GM18861 (cell line): ENCODE measurements around the gene MTIF2.
"Not testable (repeated sequence)": the region's sequence is repeated elsewhere in the genome, so short reads cannot be mapped to it uniquely, and the experiment has no call there.

Experiments used
- ATAC-seq: cut with Tn5 transposase; IDR thresholded peaks from one replicate; pipeline ENCODE4 v1.9.1; 2021; ENCODE audit not compliant: unreplicated experiment

Gene MTIF2

DNA sequence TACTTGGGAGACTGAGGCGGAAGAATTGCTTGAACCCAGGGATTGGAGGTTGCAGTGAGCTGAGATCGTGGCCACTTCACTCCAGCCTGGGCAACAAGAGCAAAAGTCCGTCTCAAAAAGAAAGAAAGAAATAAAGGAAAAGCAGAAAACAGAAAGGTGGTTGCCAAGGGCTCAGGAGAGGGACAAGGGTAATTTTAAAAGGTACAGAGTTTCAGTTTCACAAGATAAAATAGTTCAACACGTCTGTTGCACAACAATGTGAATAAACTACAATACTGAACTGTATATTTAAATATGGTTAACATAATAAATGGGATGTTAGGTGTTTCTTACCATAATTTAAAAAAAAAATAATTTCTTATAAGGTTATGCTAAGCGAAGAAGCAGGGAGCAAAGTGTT is 23.6 kb downstream of the MTIF2 start:
- ATAC-seq = no peak

DNA sequence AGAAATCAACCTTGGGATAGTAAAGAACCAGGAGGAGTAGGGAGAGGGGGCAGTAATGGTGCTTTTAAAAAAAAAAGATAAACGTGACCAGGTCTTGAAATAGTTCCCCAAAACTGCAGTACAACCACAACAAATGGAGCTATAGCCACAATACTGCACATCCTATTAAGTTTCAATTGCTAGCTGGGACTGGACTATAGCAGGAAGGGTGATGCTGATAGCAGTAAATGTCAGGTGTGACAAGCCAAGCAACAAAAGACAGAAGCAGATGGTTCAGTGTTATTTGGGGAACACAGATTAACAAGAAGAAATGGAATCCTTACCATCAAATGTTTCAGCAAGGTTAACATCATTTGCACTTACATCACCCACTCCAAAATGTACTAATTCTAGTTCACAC is 26.4 kb downstream of the MTIF2 start:
- ATAC-seq = no peak

DNA sequence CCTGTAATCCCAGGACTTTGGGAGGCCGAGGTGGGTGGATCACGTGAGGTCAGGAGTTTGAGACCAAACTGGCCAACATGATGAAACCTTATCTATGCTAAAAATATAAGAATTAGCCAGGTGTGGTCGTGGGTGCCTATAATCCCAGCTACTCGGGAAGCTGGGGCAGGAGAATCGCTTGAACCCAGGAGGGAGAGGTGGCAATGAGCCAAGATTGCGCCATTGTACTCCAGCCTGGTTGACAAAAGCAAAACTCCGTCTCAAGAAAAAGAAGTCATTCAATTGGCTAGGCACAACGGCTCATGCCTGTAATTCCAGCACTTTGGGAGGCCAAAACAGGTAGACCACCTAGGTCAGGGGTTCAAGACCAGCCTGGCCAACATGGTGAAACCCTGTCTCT is 27.4 kb downstream of the MTIF2 start:
- ATAC-seq = not testable (repeated sequence)

DNA sequence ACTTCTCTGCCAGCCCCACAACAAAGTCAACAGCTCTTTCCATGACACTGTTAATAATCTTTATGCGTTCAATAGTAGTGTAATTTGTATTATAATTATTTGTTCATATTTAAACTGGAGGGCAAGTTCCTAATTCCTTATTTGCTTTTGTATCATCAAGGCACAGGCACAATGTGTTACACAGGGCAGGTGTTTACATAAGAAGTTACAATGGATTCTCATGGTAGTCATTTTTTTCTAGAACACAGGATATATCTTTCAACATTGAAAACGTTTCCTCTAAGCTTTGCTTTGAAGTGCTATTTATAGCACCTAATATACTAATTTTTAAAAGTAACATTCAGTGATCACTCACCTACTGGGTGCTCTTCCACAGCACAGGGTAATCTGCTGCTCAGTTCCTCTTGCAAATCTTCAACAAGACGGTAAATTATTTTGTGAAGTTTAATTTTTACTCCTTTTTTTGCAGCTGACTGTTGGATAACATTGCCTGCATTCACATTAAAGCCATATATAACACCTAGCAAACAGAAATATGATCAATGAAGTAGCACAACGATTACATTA is 29.3 kb downstream of the MTIF2 start:
- no peak for ATAC-seq

DNA sequence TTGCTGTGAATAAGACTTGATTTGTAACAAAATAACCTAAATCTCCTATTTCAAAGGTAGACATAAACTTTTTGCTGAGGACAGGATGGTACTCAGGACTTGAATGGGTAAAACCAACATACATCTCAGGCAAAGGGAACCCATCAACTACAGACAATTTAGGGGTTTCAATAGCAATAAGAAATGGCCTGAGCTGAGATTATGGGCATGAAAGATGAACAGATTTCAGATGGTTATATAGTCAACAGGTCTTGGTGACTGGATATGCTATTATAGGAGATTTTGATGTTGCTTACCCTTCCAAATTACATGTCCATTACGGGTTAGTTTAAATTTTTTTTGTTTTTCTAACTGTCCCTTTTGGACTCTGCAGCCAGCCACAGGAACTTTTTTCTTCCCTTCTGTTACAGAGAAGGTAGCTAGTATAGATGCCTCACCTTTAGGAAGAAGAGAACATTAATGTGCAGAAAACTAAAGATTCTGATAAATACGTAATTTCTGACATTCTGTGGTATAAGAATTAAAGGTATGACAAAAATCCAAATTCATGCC is 32.0 kb downstream of the MTIF2 start:
- no peak for ATAC-seq

DNA sequence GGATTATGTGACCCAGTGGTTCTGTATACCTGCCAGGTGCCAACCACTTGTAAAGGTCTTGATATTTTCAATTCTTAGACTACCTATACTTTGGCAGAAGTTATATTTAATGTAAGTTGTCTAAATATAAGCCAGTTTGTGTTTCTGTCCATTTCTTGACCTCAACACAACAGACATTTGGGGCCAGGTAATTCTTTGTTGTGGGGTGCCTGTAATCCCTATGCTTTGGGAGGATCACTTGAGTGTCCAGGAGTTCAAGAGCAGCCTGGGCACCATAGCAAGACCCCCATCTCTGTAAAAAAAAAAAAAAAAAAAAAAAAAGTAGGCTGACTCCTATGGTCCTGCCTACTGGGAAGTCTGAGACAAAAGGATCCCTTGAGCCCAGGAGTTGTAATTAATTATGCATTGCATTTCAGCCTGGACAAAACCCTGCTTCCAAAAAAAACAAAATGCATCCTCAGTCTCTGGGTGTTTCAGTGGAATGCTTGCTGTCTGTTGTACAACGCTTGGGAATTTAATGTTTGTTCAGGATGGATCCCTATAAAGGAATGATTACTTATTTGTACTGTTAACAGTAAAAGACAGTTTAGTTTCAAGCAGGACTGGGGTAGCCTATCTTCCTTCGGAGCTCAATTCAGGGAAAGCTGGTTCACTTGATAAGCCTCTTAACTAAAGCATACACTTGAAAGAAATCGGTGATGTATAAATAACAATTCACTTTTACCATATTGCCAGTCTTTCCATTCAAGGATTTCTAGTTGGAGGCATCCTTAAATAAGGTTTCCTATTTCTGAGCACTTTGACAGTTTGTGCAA is 33.1 kb downstream of the MTIF2 start:
- no peak for ATAC-seq

DNA sequence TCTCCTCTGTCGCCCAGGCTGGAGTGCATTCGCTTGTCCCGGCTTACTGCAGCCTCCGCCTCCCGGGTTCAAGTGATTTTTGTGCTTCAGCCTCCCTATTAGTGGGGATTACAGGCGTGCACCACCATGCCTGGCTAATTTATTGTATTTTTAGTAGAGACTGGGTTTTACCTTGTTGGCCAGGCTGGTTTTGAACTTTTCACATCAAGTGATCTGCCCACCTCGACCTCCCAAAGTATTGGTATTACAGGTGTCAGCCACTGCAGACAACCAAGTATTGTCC is 35.4 kb downstream of the MTIF2 start:
- ATAC-seq = no peak

DNA sequence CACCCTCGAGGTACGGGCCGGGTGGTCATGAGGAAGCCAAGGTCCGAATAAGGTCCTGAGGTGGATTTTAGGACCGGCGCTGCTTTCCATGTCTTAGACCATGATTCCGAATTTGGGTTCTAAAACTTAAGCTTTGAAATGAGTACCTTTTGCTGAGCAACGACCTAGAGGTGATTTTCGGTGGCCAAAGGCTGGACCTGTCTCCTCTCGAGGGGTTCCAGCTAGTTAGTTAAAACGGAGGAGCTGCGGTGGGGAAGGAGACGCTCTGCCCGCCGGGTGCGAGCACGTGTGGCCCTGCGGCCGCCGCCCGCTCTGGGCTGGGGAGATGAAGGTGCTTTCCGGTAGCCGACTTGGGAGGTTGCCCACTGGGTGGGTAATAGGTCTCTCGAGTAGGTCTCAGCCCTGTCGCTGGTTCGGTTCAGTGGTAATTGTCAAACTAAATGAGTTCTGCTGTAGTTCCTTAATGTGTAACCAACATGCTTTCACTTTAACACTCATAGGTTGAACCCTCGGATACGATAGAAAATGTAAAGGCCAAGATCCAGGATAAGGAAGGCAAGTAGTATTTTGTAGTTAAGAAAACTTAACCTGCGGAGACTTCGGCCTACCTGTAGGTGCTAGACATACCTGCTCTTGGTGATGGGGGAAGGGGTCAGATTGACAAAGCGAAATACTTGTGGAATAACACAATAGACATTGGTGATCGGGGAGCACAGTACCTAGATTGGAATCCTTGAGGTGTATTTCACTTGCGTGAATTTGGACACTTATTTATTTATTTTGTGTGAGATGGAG is 36.0 kb downstream of the MTIF2 start:
- ATAC-seq = peak; percentile 8

DNA sequence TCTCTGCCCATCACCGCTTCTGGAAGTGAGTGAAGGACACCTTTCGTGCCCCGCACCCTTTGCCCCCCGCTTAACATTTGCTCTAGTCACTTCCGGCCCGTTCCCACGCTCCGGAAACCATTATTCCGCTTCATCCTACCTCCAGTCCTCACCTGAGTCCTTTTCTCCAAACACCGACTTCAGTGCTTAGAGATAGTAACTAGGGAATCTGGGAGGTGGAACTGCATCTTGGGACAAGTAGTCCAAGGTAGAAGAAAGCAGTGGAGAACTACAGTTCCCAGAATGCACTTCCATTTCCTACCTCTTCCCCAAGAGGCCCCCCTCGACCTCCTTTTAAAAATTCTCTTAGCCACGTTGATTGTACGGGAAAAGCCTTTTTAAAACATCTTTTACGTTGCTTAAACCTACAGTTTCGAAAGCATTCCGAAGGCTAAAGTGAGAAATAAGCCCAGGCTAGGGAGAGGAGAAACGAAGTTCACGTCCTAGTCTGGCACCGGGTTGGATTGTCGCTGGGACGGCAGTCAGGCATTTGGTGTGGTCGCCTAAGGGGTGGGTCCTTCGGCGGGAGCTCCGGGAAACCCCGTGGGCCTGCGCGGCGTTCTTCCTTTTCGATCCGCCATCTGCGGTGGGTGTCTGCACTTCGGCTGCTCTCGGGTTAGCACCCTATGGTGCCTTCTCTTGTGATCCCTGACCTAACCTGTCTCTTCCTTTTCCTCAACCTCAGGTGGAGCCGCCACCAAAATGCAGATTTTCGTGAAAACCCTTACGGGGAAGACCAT is 36.8 kb downstream of the MTIF2 start, which contains the start of the genes CLHC1 and RPS27A:
CLHC1 (minus strand) TSS at position 210 of the 779 bp plus-strand sequence. CDS start 9,882 bp downstream, outside the sequence.
RPS27A (plus strand) TSS at position 605 of the 779 bp plus-strand sequence; CDS start at position 742, 137 bp downstream.
- ATAC-seq = peak; percentile 82

DNA sequence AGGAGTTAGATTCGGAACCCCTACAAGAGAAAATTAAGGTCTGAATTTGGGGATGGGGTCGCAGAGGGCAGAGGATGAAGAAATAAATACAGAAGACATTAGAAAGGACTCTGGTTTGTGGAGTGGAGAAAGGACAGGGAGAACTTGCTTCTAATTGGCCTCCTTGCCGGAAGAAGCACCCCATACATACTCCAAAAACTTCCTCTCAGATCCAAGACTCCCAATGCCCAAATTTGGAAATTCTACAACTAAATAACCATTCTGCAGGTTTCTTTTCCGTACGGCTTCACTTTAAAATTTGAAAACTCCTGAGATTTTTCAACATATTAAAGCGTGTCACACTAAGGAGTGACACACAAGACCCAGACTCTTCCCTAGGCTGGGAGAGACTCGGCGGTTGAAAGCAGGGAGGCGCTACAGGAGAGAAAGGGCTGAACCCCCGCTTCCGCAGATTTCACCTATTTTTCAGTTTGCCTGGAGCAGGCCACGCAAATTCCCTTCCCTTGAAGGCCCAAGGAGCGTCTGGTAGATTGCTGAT is 37.4 kb downstream of the MTIF2 start:
- no peak for ATAC-seq

DNA sequence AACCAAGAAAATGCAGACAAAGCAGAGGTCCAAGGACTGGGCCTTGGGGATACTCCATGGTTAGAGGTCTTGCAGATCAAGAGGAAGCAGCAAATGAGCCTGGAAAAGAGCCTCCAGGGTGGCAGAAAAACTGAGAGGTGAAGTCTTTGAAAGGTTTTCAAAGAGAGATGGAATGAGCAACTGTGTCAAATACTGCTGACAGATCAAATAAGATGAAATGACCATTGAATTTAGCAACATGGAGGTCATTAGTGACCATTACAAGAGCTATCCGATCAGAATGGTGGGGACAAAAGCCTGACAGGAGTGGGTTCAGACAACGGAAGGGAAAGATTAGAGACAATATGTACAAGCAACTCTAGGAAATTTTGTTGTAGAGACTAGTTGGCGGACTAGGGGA is 38.5 kb downstream of the MTIF2 start:
- no peak for ATAC-seq

DNA sequence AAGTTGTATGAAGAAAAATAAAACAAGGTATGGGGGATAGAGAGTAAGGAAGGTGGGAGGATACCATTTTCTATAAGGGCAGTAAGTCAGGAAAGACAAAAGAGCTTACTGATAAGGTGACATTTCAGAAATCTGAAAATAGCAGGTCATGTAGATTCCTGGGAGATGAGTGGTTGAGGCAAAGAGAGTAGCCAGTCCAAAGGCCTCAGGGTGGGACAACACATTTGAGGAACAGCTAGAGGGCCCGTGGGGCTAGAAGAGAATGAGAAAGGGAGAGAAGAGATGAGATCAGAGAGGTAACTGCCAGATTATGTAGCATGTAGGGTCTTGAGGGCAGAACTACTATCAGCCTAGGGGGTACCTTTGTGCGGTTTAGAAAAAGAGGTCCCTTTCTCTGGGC is 39.8 kb downstream of the MTIF2 start:
- no peak for ATAC-seq

DNA sequence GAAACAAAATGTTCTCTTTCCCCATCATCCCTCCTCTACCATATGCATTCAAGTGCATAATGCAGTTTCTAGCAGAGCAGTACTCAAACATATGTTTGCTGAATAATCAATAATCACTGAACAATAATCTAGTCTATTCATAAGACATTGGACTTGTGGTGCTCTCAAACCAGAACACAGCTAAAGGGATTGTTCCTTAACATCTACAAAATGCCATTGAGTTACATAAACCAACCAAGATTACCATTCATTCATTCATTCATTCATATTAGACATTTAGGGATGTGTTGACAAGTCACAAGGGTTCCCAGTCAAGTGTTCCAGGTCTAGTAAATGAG is 40.8 kb downstream of the MTIF2 start:
- no peak for ATAC-seq

DNA sequence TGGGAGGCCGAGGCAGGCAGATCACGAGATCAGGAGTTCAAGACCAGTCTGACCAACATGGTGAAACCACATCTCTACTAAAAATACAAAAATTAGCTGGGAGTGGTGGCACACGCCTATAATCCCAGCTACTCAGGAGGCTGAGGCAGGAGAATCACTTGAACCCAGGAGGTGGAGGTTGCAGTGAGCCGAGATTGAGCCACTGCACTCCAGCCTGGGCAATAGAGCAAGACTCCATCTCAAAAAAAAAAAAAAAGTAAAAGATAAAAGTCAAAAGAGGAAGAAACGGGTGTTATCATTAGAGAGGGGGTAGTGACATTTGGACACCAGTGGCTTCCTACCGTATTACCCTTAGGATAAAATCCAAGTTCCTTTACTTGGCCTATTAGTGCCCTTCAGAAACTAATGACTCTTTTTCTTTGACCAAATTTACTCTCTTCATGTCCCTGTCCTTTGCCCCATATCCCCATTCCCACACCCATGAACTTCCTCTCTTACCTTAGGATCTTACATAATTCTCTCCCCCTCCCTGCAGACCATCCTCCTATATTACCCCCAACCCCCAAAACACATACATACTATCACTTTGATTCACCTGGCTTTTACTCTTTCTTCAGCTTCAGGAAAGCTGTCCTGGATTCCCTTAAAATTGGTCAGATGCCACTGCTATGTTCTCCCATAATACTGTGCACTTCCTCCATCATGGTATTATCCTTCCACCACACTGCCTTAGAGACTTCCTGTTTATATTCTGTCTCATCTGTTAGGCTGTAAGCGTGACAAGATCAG is 41.4 kb downstream of the MTIF2 start:
- ATAC-seq = not testable (repeated sequence)

DNA sequence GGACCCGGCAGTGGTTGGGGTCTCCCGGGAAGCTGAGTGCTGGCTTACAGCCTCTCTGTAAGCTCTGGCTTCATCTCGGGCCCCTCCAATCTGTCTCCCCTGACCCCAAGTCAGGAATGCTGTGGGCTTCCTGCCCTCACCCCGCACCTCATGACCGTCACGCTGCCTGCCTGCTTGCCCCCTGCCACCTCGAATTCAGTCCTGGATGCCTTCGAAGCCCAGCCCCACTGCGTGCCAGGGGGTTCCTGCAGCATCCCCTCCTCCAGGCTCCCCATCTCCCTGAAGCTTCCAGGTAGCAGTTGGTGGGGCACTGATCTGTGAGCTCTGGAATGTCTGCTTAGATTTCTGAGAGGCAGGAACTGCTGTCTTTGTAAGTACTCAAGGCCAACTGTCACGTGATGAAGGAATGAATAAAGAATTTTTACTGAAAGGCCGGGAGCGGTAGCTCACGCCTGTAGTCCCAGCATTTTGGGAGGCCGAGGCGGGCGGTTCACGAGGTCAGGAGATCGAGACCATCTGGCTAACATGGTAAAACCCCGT is 43.5 kb downstream of the MTIF2 start:
- no peak for ATAC-seq

DNA sequence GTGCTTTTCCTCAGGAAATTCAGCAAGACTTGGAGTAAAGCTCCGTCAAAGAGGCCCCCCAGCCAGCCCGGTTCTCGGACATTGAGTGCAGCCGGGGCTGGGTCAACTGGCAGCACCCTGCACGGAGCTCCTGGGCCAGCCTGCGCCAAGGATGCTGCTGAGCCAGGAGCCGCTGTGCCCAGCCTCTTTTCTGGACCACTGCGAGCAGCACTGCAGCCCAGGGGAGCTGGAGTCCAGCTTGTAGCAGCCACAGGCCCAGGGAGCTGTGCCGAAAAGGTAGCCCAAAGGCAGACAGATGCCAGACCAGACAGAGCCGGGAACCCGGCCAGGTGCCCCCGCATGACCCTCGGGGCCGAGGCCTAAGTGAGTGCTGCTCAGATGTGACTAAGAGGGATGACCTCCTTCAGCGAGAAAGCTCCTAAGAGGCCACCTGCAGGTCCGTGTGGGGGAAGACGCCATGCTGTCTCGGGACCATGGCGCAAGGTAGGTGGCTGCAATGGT is 44.2 kb downstream of the MTIF2 start:
- no peak for ATAC-seq

DNA sequence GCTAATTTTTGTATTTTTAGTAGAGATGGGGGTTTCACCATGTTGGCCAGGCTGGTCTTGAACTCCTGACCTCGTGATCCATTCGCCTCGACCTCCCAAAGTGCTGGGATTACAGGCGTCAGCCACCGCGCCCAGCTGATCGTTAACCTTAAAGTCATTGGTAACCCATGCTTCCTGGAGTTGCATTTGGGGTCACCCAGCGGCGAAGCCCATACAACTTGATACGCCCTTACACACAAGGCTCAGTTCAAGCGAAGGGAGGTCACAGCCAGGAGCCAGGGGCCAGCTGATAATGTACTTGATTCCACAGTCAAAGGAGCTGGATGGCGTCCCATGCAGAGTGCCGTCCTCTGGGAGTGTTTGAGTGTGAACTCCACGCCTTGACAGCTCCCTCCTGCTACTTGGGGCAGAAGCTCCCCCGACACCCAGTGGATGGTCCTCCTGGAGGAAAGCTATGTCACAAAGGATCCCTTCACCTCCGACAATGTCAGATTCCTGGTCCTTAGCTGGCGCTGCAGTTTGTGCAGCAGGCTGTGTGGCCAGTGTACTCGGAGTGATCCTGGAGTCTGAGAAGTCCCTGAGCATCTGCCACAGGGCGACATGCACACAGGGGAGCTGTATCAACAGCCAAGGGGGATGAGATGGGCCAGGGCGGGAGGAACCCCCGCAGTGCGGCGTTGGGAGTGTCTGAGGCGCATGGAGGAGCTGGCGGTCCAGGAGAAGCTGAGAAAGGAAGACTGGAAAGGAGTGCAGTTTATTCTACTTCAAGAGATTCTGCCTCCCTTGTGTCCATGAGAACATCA is 44.9 kb downstream of the MTIF2 start:
- ATAC-seq = no peak

DNA sequence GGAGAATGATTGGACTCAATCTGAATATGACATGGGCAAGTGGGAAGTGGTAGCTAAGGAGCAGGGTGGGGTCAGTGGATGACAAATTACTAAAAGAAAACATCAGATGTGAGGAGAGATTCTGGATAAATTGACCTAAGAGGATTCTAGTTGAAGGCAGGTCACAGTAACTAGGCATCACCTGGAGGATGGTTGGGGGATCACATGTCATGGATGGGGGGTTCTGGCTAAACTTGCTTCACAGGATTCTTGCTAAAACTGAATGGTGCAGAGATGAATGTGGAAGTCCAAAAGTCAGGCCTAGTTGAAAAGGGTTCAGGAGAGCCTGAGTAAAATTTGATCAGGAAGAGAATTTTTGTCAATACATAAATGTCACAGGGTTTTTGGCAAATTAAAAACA is 55.2 kb downstream of the MTIF2 start:
- no peak for ATAC-seq

DNA sequence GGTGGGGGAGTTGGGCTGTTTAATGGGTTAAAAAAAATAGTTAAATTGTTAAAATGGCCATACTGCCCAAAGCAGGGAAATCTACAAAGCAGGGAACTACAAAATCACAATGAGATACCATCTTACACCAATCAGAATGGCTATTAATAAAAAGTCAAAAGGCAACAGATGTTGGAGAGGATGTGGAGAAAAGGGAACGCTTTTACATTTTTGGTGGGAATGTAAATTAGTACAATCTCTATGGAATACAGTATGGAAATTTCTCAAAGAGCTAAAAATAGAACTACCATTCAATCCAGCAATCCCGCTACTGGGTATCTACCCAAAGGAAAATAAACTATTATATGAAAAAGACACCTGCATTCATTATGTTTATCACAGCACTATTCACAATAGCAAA is 64.1 kb downstream of the MTIF2 start:
- ATAC-seq = no peak
